Lung (tissue), 12 donors: ENCODE data around the gene SCAMP3. TPM values are rescaled to one million over a fixed set of nuclear protein-coding genes. Genes with fewer than 3 reads are reported as not detected.

ENCODE experiments used
- ATAC-seq: fragments of 200-7000 bp; cut with Tn5 transposase; one replicate; pipeline ENCODE4 v1.9.1; 2020; ENCODE audit warnings: moderate number of reproducible peaks; ENCODE audit not compliant: insufficient read depth, low FRiP score
- DNase-seq, 3 donors: peaks; one replicate each; pipeline ENCODE4 v3.0.0-alpha.2; 2013 to 2017
- H3K27ac ChIP-seq, 2 donors: one replicate each; pipeline ENCODE4 v1.5.1; 2013; ENCODE audit warnings: mild to moderate bottlenecking in 2 of 2, moderate library complexity in 2 of 2, control low read depth in 1 of 2, inconsistent platforms in 1 of 2, low read depth in 1 of 2, low read length in 1 of 2
- H3K27me3 ChIP-seq, 3 donors: one replicate each; pipeline ENCODE4 v1.5.1; 2013; ENCODE audit warnings: low read length in 2 of 3; ENCODE audit not compliant: control insufficient read depth in 3 of 3, insufficient read depth in 3 of 3
- H3K36me3 ChIP-seq, 4 donors: one replicate each; pipeline ENCODE4 v1.5.1; 2013; ENCODE audit warnings: low read length in 4 of 4, mild to moderate bottlenecking in 1 of 4, moderate library complexity in 1 of 4; ENCODE audit not compliant: control insufficient read depth in 4 of 4, insufficient read depth in 4 of 4
- H3K4me1 ChIP-seq, 5 donors: one replicate each; pipeline ENCODE4 v1.5.1; 2013; ENCODE audit warnings: low read length in 5 of 5, mild to moderate bottlenecking in 2 of 5, moderate library complexity in 1 of 5; ENCODE audit not compliant: control insufficient read depth in 5 of 5, insufficient read depth in 5 of 5
- H3K4me3 ChIP-seq: one replicate; pipeline ENCODE4 v1.5.1; 2013; ENCODE audit warnings: mild to moderate bottlenecking, control low read depth, moderate library complexity
- H3K9ac ChIP-seq, 2 donors: one replicate each; pipeline ENCODE4 v1.5.1; 2013; ENCODE audit warnings: low read length in 2 of 2, control low read depth in 1 of 2; ENCODE audit not compliant: insufficient read depth in 1 of 2
- H3K9me3 ChIP-seq, 4 donors: one replicate each; pipeline ENCODE4 v1.5.1; 2013; ENCODE audit warnings: low read length in 3 of 4, mild to moderate bottlenecking in 1 of 4, moderate library complexity in 1 of 4; ENCODE audit not compliant: control insufficient read depth in 4 of 4, insufficient read depth in 3 of 4
- CTCF ChIP-seq: IDR thresholded peaks from 2 replicates; pipeline ENCODE4 v1.5.1; 2012; ENCODE audit warnings: mild to moderate bottlenecking; ENCODE audit errors: control extremely low read depth, extremely low read depth
- WGBS, 2 donors: extraction: QIAGEN DNeasy Blood & Tissue Kit; methylation state at CpG; one replicate each; pipeline ENCODE4 v1.1.7; 2013; 5-methylcytosine and 5-hydroxymethylcytosine counted together
- polyA plus RNA-seq, 2 donors: library from polyadenylated mRNA; stranded (reverse); fragments of 200-250 nt; gene quantifications; one replicate each; pipeline ENCODE4 v1.2.1, GENCODE V29; 2013
- total RNA-seq, 2 donors: library from RNA; depleted of rRNA in 1 of 2; stranded (reverse); fragments of >200 nt in 1 of 2; gene quantifications; one replicate each; pipeline ENCODE4 v1.2.1, GENCODE V29; 2014 to 2021
- donor health status: control.
- donor health status: control.
- donor health status: Bipolar disorder and iron deficiency.
- donor health status: healthy.
- donor health status: DM: yes; HTN: yes; CAD: no.

The SCAMP3 gene
- total and polyA plus RNA-seq, 4 donors, result 29.9 to 90.3 (median 69.8) TPM

GRCh38 chr1:155210314-155211104 is 51.7 kb downstream of the SCAMP3 start:
- ATAC-seq, result no peak
- Histone ChIP-seq H3K4me3 (no peak overlapping the region), H3K4me1 (peaks cover 0 to 28% (median 7%) of the 10 kb centered on the region in 5 donors), H3K27ac (no peak overlapping the region), H3K36me3 (peaks cover 0 to 9% (median 4%) of the 10 kb centered on the region in 4 donors), H3K9ac (no peak overlapping the region), H3K27me3 (no peaks in the 10 kb centered on the region), H3K9me3 (no peaks in the 10 kb centered on the region)
- TF ChIP-seq CTCF, result no peak
- WGBS, 2 donors, result 61 to 74% methylated on average over 4 of the region's 4 CpGs
- no peak for DNase-seq

- no peak for TF ChIP-seq CTCF
- Histone ChIP-seq H3K9me3 (no peaks in the 10 kb centered on the region), H3K27me3 (no peaks in the 10 kb centered on the region), H3K36me3 (peaks cover 0 to 9% (median 4%) of the 10 kb centered on the region in 4 donors), H3K4me3 (peak overlapping the region; percentile 97), H3K4me1 (peaks cover 0 to 28% (median 7%) of the 10 kb centered on the region in 5 donors), H3K9ac (peak overlapping the region; percentile 83 to 97), H3K27ac (peak overlapping the region; percentile 90 to 99)
- WGBS, 2 donors, result 4 to 5% methylated on average over 13 of the region's 13 CpGs
- ATAC-seq (no peak), DNase-seq (no peak)
Observed at GRCh38 chr1:155209312-155209721, 52.8 kb downstream of the SCAMP3 start.

GRCh38 chr1:155208541-155209311 is 53.4 kb downstream of the SCAMP3 start, which contains the start of gene MTX1:
Gene MTX1, plus strand, starts transcription at chr1:155208695. Its CDS starts 110 bp downstream, at chr1:155208805.
- Histone ChIP-seq H3K27ac (peak within 1 kb of the TSS; percentile 90 to 99), H3K9me3 (no peaks in the 10 kb centered on the region), H3K9ac (peak within 1 kb of the TSS; percentile 84 to 97), H3K4me1 (peaks cover 0 to 28% (median 7%) of the 10 kb centered on the region in 5 donors), H3K27me3 (no peaks in the 10 kb centered on the region), H3K4me3 (peak within 1 kb of the TSS; percentile 97), H3K36me3 (peaks cover 0 to 9% (median 4%) of the 10 kb centered on the region in 4 donors)
- TF ChIP-seq CTCF, result no peak
- ATAC-seq (peak; percentile 85), DNase-seq (peak; percentile 93 to 96 (median 96))
- WGBS, 2 donors, result 0% methylated on average over 52 to 64 of the region's 64 CpGs
